Gastroesophageal sphincter (tissue), 3 donors: Measurements from ENCODE around the gene ARHGAP29.

Experiments
- CTCF ChIP-seq, 4 experiments: fragments of 200-600 bp in 2 of 4; fragments of 450-650 bp in 2 of 4; sonication (generic) in 1 of 4; IDR thresholded peaks; one replicate each; pipeline ENCODE4 v1.5.1; 2017 to 2019; ENCODE audit warnings: antibody characterized with exemption in 4 of 4, mild to moderate bottlenecking in 2 of 4, moderate library complexity in 2 of 4
- POLR2A ChIP-seq, 2 donors: fragments of 450-650 bp; IDR thresholded peaks; one replicate each; pipeline ENCODE4 v1.6.1; 2017; ENCODE audit warnings: antibody characterized with exemption in 2 of 2, mild to moderate bottlenecking in 2 of 2, moderate library complexity in 1 of 2
- POLR2AphosphoS5 ChIP-seq: sonication (generic); formaldehyde crosslinking; IDR thresholded peaks from one replicate; pipeline ENCODE4 v1.6.1; 2017; ENCODE audit warnings: antibody characterized with exemption

DNA sequence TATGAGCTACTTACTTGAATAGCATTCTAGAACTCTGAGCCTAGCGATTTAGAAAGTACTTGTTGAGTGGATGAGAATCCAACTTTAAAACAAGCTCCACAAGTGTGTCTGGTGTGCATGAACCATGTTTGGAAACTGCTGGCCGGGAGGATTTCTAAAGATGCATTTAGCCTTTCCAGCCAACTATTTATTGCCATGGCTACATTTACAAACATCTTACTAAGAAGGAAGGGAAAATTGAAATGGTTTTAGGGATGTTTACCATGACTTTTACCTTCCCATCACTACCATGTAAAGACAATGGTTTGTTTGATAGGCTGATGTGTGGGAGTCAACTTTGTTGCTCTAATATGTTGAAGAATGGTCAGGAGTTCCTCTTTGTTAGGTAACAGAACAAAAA is 37.7 kb upstream of the ARHGAP29 start:
- TF ChIP-seq CTCF (IDR thresholded peaks at IDR 0.05) (no peak), POLR2AphosphoS5 (no peak), POLR2A (IDR thresholded peaks at IDR 0.05) (no peak)
